ENCODE data around the gene UGP2. TPM values are rescaled to one million over a fixed set of nuclear protein-coding genes. Genes with fewer than 3 reads are reported as not detected.

Gene UGP2
- total RNA-seq, 1 experiment from 2014 or later, result 134 TPM

DNA sequence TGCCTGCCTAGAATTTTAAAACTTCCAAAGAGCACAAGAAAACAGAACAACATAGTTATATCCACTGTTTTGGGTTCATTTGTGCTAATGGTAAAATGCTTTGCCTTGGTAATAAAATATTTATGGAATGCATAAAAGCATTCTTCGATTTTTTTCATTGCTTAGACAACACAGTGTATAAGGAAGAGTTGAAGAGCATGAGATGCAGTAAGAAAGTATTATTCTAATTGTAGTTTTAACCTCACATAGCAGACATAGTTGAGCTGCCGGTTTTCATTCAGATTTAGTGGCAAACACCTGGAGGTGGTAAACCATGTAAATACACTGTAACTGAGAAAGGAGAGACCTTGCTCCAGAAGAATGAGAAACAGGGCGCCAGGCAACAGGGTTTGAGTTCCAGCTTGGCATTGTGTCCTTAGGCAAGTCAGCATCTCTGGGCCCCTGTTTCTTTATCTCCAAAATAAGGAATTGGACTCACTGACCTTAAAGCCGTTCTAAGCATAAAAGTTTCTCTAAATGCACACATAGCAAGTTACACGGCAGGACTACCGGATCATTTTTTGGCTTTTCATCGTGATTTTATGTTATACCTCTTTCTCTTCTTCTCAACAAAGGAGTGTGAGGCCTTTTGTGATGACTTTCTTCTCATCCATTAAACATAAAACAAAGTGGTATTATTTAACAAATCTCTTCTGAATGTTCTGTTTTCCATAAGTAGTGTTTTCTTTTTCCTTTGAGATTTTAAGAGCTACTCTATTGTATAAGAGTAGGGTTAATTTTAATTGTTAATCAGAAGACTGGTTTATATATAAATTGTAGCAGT lies 7.9 kb downstream of the UGP2 start:
- H3K4me1 Mint-ChIP-seq (ENCODE audit: low read depth, unreplicated experiment), result peaks cover 43% of the 10 kb centered on the region
- no peak overlapping the region for H3K4me3 Mint-ChIP-seq (ENCODE audit: low read depth, unreplicated experiment)
- TF ChIP-seq, protein P1, sequence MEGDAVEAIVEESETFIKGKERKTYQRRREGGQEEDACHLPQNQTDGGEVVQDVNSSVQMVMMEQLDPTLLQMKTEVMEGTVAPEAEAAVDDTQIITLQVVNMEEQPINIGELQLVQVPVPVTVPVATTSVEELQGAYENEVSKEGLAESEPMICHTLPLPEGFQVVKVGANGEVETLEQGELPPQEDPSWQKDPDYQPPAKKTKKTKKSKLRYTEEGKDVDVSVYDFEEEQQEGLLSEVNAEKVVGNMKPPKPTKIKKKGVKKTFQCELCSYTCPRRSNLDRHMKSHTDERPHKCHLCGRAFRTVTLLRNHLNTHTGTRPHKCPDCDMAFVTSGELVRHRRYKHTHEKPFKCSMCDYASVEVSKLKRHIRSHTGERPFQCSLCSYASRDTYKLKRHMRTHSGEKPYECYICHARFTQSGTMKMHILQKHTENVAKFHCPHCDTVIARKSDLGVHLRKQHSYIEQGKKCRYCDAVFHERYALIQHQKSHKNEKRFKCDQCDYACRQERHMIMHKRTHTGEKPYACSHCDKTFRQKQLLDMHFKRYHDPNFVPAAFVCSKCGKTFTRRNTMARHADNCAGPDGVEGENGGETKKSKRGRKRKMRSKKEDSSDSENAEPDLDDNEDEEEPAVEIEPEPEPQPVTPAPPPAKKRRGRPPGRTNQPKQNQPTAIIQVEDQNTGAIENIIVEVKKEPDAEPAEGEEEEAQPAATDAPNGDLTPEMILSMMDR (IDR thresholded peaks at IDR 0.05; ENCODE audit: unreplicated experiment), result no peak
- intact Hi-C loops (cut with micrococcal nuclease; ENCODE audit: unreplicated experiment), result loop anchor here (5.0 kb wide), 1 partner anchor 43 kb away; no protein-coding TSS in a partner anchor
- peak overlapping the region; percentile 60 for H3K27ac Mint-ChIP-seq (ENCODE audit: unreplicated experiment)
- BruUV-seq (replicated peaks), result no TSS peak
- peaks cover 16% of the 10 kb centered on the region for H3K36me3 Mint-ChIP-seq (ENCODE audit: insufficient read depth, unreplicated experiment)
- no peaks in the 10 kb centered on the region for H3K9me3 Mint-ChIP-seq (ENCODE audit: low read depth, unreplicated experiment)
- no peaks in the 10 kb centered on the region for H3K27me3 Mint-ChIP-seq (ENCODE audit: unreplicated experiment)
- DNase-seq, result no peak
- CTCF ChIA-PET, result interaction anchor here (0.6 to 1.1 kb wide), 4 partner anchors 12 to 151 kb away, joined by 4 to 5 read pairs (median 5); no protein-coding TSS in a partner anchor

DNA sequence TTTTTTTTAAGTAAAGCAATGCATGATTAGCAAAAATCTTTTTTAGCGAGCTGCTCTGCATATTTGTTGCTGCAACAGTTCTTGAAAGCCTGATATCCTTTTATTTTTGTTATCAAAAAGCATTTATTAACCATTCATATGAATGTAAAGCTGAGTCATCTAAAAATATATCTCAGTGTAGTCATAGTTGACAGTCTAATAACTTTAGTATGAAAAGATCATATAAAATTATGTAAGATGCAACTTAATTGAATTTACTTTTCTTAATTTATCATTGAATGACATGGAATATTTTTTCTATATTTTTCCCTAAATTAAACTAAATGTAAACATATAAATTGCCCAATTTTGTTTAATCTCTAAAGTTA lies 8.5 kb downstream of the UGP2 start:
- Mint-ChIP-seq H3K27ac (ENCODE audit: unreplicated experiment) (no peak overlapping the region), H3K9me3 (ENCODE audit: low read depth, unreplicated experiment) (no peaks in the 10 kb centered on the region), H3K36me3 (ENCODE audit: insufficient read depth, unreplicated experiment) (peaks cover 16% of the 10 kb centered on the region), H3K4me1 (ENCODE audit: low read depth, unreplicated experiment) (peaks cover 43% of the 10 kb centered on the region), H3K4me3 (ENCODE audit: low read depth, unreplicated experiment) (no peak overlapping the region), H3K27me3 (ENCODE audit: unreplicated experiment) (no peaks in the 10 kb centered on the region)
- no TSS peak for BruUV-seq (replicated peaks)
- CTCF ChIA-PET, result no interaction called here
- TF ChIP-seq, protein P1 (IDR thresholded peaks at IDR 0.05; ENCODE audit: unreplicated experiment), result no peak
- intact Hi-C loops (cut with micrococcal nuclease; ENCODE audit: unreplicated experiment), result no loop called here
- no peak for DNase-seq

DNA sequence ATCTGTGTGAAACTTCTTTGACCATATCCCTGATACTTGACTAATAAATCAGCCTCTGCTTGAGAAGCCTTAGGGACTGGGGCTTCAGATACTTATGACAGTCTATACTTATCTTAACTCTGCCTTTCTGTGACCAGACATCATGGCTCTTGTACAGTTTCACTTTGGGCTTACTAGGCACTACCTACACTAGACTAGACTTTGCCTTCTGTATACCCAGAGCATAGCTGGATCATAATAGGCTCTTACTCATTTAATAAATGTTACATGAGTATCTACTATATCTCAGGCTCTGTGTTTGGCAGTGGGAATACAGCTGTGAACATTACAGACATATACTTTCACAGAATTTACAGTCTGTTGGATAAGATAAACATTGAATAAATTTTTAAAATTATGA lies 9.0 kb downstream of the UGP2 start:
- H3K9me3 Mint-ChIP-seq (ENCODE audit: low read depth, unreplicated experiment), result no peaks in the 10 kb centered on the region
- H3K27ac Mint-ChIP-seq (ENCODE audit: unreplicated experiment), result no peak overlapping the region
- TF ChIP-seq, protein P1 (IDR thresholded peaks at IDR 0.05; ENCODE audit: unreplicated experiment), result no peak
- no TSS peak for BruUV-seq (replicated peaks)
- H3K36me3 Mint-ChIP-seq (ENCODE audit: insufficient read depth, unreplicated experiment), result peaks cover 16% of the 10 kb centered on the region
- intact Hi-C loops (cut with micrococcal nuclease; ENCODE audit: unreplicated experiment), result no loop called here
- no peak overlapping the region for H3K4me3 Mint-ChIP-seq (ENCODE audit: low read depth, unreplicated experiment)
- CTCF ChIA-PET, result interaction anchor here (1.1 kb wide), 1 partner anchor 11 kb away, joined by 4 read pairs; no protein-coding TSS in a partner anchor
- DNase-seq, result no peak
- H3K4me1 Mint-ChIP-seq (ENCODE audit: low read depth, unreplicated experiment), result peaks cover 43% of the 10 kb centered on the region
- H3K27me3 Mint-ChIP-seq (ENCODE audit: unreplicated experiment), result no peaks in the 10 kb centered on the region

DNA sequence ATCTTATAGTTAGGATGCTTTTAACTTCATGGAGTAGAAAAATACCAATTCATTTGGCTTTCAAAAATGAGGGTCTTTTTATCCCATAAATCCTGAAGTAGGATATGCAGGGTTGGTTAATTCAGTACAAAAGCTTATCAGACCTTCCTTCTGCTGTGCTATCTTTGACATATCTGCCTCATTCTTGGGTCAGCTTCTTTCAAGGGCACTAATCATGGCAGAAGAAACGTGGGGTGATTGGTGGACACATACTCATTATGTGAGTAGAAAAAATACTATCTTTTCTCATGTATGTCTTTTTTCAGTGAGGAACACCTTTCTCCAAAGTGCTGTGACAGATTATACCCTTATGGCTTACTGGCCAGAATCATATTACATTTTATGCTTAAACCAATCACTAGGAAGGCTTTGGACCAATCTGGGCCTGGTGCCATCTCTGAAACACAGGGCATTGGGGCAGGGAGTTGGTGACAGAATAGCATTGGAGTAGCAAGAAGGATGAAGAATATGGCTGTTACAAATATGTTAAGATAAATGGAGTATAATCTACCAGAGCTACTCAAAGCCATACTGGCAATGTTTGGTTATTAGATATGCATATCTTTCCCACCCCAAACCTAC lies 10.1 kb downstream of the UGP2 start:
- Mint-ChIP-seq H3K4me3 (ENCODE audit: low read depth, unreplicated experiment) (no peak overlapping the region), H3K27me3 (ENCODE audit: unreplicated experiment) (no peaks in the 10 kb centered on the region), H3K9me3 (ENCODE audit: low read depth, unreplicated experiment) (no peaks in the 10 kb centered on the region), H3K4me1 (ENCODE audit: low read depth, unreplicated experiment) (peaks cover 43% of the 10 kb centered on the region), H3K27ac (ENCODE audit: unreplicated experiment) (peak overlapping the region; percentile 73), H3K36me3 (ENCODE audit: insufficient read depth, unreplicated experiment) (peaks cover 11% of the 10 kb centered on the region)
- DNase-seq, result no peak
- BruUV-seq (replicated peaks), result no TSS peak
- intact Hi-C loops (cut with micrococcal nuclease; ENCODE audit: unreplicated experiment), result no loop called here
- CTCF ChIA-PET, result interaction anchor here (1.1 kb wide), 1 partner anchor 10 kb away, joined by 4 read pairs; no protein-coding TSS in a partner anchor
- TF ChIP-seq, protein P1 (IDR thresholded peaks at IDR 0.05; ENCODE audit: unreplicated experiment), result no peak
